HepG2 (cell line): ENCODE data around the gene GFRA4. TPM values are rescaled to one million over a fixed set of nuclear protein-coding genes. Genes with fewer than 3 reads are reported as not detected.

Source experiments
- ATAC-seq: fragments of 200-7000 bp; cut with Tn5 transposase; 3 replicates; pipeline ENCODE4 v1.9.1; 2020; ENCODE audit warnings: mild to moderate bottlenecking, moderate library complexity
- BruUV-seq: library from RNA; stranded (reverse); fragments of 400-500 nt; replicated peaks from 2 replicates; lab custom pipeline; 2021; lab: Mats Ljungman, UMichigan
- CTCF ChIA-PET: fragments of 300-600 bp; formaldehyde crosslinking; extraction: SDS; loops from one replicate; lab custom pipeline; 2021; ENCODE audit warnings: low total read pairs, inconsistent platforms, low intra/inter-chr PET ratio; lab: Yijun Ruan, JAX
- POLR2A ChIA-PET: fragments of 350-600 bp; sonication (Branson Sonifier 250); formaldehyde crosslinking; loops from one replicate; lab custom pipeline; 2020; ENCODE audit warnings: antibody characterized with exemption, inconsistent platforms; lab: Yijun Ruan, JAX
- DNase-seq: peaks from one replicate; pipeline ENCODE4 v3.0.0-alpha.2; 2015; ENCODE audit warnings: low spot score
- FAIRE-seq: peaks from 3 replicates; lab custom pipeline; 2011; peaks lifted over from hg19 to GRCh38; lab: Jason Lieb, UNC
- H2AFZ ChIP-seq: one replicate; pipeline ENCODE4 v1.6.1; 2011; ENCODE audit warnings: low read length, inconsistent platforms
- H3K27ac ChIP-seq: fragments of 300-600 bp; 3 replicates; pipeline ENCODE4 v1.8.0; 2011; ENCODE audit warnings: mixed run types, mild to moderate bottlenecking, mixed read lengths, low read length, inconsistent platforms; ENCODE audit not compliant: insufficient read depth; ENCODE audit errors: extremely low read length
- H3K27me3 ChIP-seq, 2 experiments: fragments of 200-600 bp in 1 of 2; 2 replicates in 1 of 2; 3 replicates in 1 of 2; pipeline versions ENCODE4 v1.6.0 to v1.8.0; 2011; ENCODE audit warnings: low read length in 2 of 2, mild to moderate bottlenecking in 2 of 2, moderate library complexity in 2 of 2, inconsistent platforms in 1 of 2; ENCODE audit not compliant: insufficient read depth in 2 of 2, control insufficient read depth in 1 of 2
- H3K36me3 ChIP-seq, 2 experiments: fragments of 200-600 bp in 1 of 2; replicated peaks in 1 of 2; 2 replicates in 1 of 2; 3 replicates in 1 of 2; pipeline versions ENCODE4 v1.5.1 to v1.8.0; 2011; ENCODE audit warnings: low read length in 2 of 2, inconsistent platforms in 1 of 2; ENCODE audit not compliant: insufficient read depth in 2 of 2, control insufficient read depth in 1 of 2
- H3K4me1 ChIP-seq: 2 replicates; pipeline ENCODE4 v1.5.1; 2012; ENCODE audit warnings: low read length, inconsistent platforms; ENCODE audit not compliant: insufficient read depth
- H3K4me2 ChIP-seq: 2 replicates; pipeline ENCODE4 v1.6.0; 2011; ENCODE audit warnings: low read depth, low read length, inconsistent platforms
- H3K4me3 ChIP-seq, 3 experiments: fragments of 200-600 bp in 1 of 3; sonication (generic), shearing (Covaris generic) in 1 of 3; replicated peaks in 1 of 3; 2 replicates each; pipeline ENCODE4 v1.5.1; 2011 to 2016; ENCODE audit warnings: low read length in 3 of 3, inconsistent platforms in 2 of 3, low read depth in 2 of 3, mild to moderate bottlenecking in 2 of 3, control low read depth in 1 of 3, mixed read lengths in 1 of 3; ENCODE audit not compliant: insufficient read depth in 1 of 3
- H3K79me2 ChIP-seq: one replicate; pipeline ENCODE4 v1.6.1; 2011; ENCODE audit warnings: low read length, inconsistent platforms; ENCODE audit not compliant: insufficient read depth
- H3K9ac ChIP-seq: 2 replicates; pipeline ENCODE4 v1.6.0; 2011; ENCODE audit warnings: mild to moderate bottlenecking, low read depth, low read length, inconsistent platforms; ENCODE audit not compliant: insufficient read depth
- H3K9me3 ChIP-seq: 2 replicates; pipeline ENCODE4 v1.5.1; 2012; ENCODE audit warnings: mild to moderate bottlenecking, low read length
- H4K20me1 ChIP-seq: 2 replicates; pipeline ENCODE4 v1.6.0; 2011; ENCODE audit warnings: inconsistent platforms, mild to moderate bottlenecking, low read length, moderate library complexity; ENCODE audit not compliant: insufficient read depth
- CTCF ChIP-seq: sonication (generic); formaldehyde crosslinking; IDR thresholded peaks from 2 replicates; pipeline ENCODE4 v1.5.0; 2020; ENCODE audit warnings: mild to moderate bottlenecking, missing genetic modification reagents, moderate library complexity
- HINFP ChIP-seq: sonication (generic); formaldehyde crosslinking; IDR thresholded peaks from 2 replicates; pipeline ENCODE4 v1.4.0; 2020; ENCODE audit warnings: low read depth, mild to moderate bottlenecking, missing genetic modification reagents
- NFE2 ChIP-seq: sonication (generic); formaldehyde crosslinking; IDR thresholded peaks from 2 replicates; pipeline ENCODE4 v1.4.0; 2020; ENCODE audit warnings: missing genetic modification reagents
- POGZ ChIP-seq: sonication (generic); formaldehyde crosslinking; IDR thresholded peaks from 2 replicates; pipeline ENCODE4 v1.4.0; 2020; ENCODE audit warnings: mild to moderate bottlenecking, missing genetic modification reagents
- SMYD3 ChIP-seq: sonication (generic); formaldehyde crosslinking; IDR thresholded peaks from 2 replicates; pipeline ENCODE4 v1.8.1; 2023; ENCODE audit warnings: mild to moderate bottlenecking, missing genetic modification reagents
- WGBS: methylation state at CpG from one replicate; pipeline ENCODE4 v1.1.6; 2017; ENCODE audit warnings: low lambda C conversion rate; 5-methylcytosine and 5-hydroxymethylcytosine counted together
- in situ Hi-C: cut with HindIII; loops from 2 replicates; pipeline ENCODE4 v1.10.0; 2017; ENCODE audit warnings: low pct_unique_long_range_greater_than_20kb; ENCODE audit not compliant: extremely low pct_ligation_motif_present
- intact Hi-C: fragments of 100-400 bp; cut with micrococcal nuclease; formaldehyde crosslinking; loops from one replicate; pipeline ENCODE4 v1.10.0; 2022; ENCODE audit not compliant: unreplicated experiment
- polyA plus RNA-seq, 8 experiments: library from polyadenylated mRNA; depleted of rRNA in 3 of 8; stranded (reverse) in 7 of 8; unstranded in 1 of 8; fragments of >200 nt; fragmentation: Illumina TruSeq in 4 of 8; extraction: Trizol in 4 of 8; gene quantifications; 2 replicates each; pipeline versions ENCODE4 v1.2.1 to v1.2.3, GENCODE V29; 2011 to 2016; ENCODE audit warnings: low read depth in 4 of 8, missing spikeins in 1 of 8, mixed read lengths in 1 of 8; ENCODE audit not compliant: insufficient read depth in 1 of 8
- total RNA-seq, 5 experiments: library from RNA; depleted of rRNA; stranded (reverse); fragments of >200 nt; fragmentation: Illumina TruSeq; extraction: Trizol; gene quantifications; 2 replicates each; pipeline ENCODE4 v1.2.3, GENCODE V29; 2016; ENCODE audit warnings: low read depth in 1 of 5

GFRA4 gene
- total and polyA plus RNA-seq, 2 of the 13 experiments (the other 11 are each of a cell fraction or from before 2014, with no cell fraction given) = not detected

DNA sequence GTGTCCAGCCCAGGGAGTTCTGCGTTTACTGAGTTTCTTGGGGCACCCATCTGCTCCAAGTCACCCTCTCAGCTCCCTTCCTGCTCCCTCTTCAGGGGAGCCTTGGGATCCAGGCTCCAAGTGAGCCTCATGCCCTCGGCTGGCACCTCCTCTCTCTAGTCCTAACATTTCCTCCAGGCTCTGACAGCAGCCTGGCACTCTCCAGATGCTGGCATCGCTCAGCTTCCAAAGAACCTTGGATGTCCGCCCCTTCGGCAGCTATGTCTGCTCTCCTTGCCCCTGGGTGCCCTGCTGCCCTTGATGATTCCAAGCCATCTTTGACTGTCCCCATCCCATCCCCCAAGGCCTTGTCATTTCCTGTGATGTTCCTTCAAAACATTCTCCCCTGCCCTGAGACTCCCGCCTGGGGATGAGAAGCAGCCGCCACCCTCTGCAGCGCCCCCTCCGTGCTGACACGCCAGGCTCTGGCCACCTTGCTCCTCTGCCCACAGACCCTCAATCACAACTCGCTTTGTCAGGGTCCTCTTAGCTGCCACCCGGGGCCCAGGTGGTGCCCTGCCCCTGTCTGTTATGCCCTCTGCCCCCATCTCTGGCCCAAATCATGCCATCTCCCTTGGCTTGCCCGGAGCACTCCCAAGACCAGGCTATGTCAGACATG is 6.6 kb upstream of the GFRA4 start:
- no peak overlapping the region for H3K27ac ChIP-seq
- no peak for ATAC-seq
- in situ Hi-C loops = no loop called here
- TF ChIP-seq SMYD3 (CRISPR knock-in tag) = no peak
- no peak for TF ChIP-seq HINFP
- TF ChIP-seq POGZ = no peak
- 0 out of 2 replicates have a peak, but pooled peaks have one; percentile 7 for TF ChIP-seq CTCF (CRISPR knock-in tag)
- TF ChIP-seq NFE2 (CRISPR knock-in tag) = no peak
- TF ChIP-seq, all 625 proteins: peak for 1
- Histone ChIP-seq H4K20me1 (no peaks in the 10 kb centered on the region), H3K36me3 (no peaks in the 10 kb centered on the region), H3K9me3 (no peaks in the 10 kb centered on the region), H3K27me3 (peaks cover 39 to 70% of the 10 kb centered on the region in 2 experiments), H2AFZ (no peak overlapping the region), H3K9ac (no peak overlapping the region), H3K79me2 (no peaks in the 10 kb centered on the region), H3K4me2 (no peak overlapping the region), H3K4me1 (peaks cover 8% of the 10 kb centered on the region; the same call in 1 of the 2 replicates), H3K4me3 (no peak overlapping the region)
- WGBS = 54% methylated on average over 13 of the region's 13 CpGs
- ChIA-PET CTCF (no interaction called here), POLR2A (no interaction called here)
- BruUV-seq = no TSS peak
- DNase-seq (no peak), FAIRE-seq (no peak)
- intact Hi-C loops = no loop called here
